Right renal pelvis (tissue), 4 donors: Measurements from ENCODE around the gene SCGB3A1. TPM values are rescaled to one million over a fixed set of nuclear protein-coding genes. Genes with fewer than 3 reads are reported as not detected.

Experiments used
- DNase-seq, 4 donors: peaks; one replicate each; pipeline ENCODE4 v3.0.0-alpha.2; 2013; ENCODE audit warnings: low read depth in 4 of 4, low spot score in 3 of 4, missing footprints in 1 of 4
- polyA plus RNA-seq, 4 donors: library from polyadenylated mRNA; unstranded; fragments of 120-200 nt; gene quantifications; one replicate each; pipeline ENCODE4 v1.2.1, GENCODE V29; 2013; ENCODE audit not compliant: insufficient read length in 4 of 4

Gene SCGB3A1, protein sequence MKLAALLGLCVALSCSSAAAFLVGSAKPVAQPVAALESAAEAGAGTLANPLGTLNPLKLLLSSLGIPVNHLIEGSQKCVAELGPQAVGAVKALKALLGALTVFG
- 1 to 10 TPM; 1.3 to 2.4 (median 1.6) TPM for polyA plus RNA-seq

DNA sequence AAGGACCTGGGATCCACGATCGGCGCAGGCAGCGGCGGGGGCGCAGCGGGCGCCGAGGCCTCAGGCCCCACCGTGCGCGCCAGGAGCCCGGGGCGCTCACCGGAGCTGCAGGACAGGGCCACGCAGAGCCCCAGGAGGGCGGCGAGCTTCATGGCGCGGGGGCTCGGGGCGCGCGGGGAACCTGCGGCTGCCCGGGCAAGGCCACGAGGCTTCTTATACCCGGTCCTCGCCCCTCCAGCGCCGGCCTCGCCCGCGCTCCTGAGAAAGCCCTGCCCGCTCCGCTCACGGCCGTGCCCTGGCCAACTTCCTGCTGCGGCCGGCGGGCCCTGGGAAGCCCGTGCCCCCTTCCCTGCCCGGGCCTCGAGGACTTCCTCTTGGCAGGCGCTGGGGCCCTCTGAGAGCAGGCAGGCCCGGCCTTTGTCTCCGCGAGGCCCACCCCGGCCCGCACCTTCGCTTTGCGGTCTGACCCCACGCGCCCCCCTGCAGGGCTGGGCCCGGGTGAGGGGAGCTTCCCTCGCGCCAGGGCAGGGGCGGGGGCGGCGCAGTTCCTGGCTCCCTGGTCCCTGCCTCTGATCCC lies at the start of gene SCGB3A1:
TSS of gene SCGB3A1 (minus strand) at position 189 of the 577 bp plus-strand sequence. CDS start at position 152, 37 bp downstream.
- DNase-seq: no peak

DNA sequence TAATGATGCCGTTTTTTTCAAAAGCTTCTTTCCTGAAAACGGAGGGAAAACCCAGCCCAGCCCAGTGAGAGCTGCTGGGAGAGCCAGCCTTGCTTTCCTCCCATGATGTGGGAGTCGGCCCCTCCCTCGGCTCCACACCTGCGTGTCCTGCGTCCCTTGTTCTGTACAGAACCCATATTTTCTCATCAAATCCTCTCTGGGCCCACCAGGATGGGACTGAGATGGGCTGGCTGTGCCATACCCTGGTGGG lies 49.2 kb upstream of the SCGB3A1 start:
- no peak for DNase-seq

DNA sequence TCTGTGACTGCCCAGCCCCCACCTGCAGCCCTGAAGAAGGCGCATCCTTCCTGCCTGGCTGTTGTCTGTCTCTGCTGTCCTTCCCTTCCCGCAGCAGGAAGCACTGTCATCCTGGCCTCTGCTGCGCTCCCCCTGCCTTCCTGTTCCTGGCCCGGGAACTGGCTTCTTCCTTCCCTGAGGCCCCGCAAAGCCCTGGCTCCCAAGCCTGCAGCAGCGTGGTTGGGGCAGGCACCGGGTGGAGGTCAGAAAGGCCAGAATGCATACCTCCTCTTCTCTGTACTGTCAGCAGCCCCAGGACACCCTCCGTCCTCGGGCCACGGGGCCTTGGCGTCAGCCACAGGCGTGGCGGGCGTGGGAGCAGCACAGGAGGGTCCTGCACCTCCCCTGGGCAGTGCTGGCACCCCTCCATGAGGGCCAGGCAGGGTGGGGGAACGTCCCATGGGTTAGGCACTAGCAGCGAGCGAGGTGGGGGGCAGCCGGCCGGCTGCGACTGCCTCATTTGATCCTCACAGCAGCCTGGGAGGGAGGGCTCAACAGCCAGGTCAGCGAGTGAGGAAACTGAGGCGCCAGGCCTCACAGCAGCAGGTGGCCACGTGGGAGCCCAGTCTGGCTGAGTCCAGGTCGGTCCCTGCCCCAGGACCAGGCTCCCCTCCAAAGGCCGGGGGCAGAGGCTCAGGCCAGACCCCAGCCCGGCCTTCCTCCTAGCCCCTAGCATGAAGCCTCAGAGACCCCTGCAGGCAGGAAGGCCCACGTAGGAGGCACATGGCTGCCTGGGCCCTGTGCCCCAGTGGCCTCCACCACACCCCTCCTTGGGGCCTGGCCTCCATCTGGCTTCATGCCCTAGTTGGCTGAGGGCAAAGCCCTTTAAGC lies 48.7 kb upstream of the SCGB3A1 start:
- no peak for DNase-seq

DNA sequence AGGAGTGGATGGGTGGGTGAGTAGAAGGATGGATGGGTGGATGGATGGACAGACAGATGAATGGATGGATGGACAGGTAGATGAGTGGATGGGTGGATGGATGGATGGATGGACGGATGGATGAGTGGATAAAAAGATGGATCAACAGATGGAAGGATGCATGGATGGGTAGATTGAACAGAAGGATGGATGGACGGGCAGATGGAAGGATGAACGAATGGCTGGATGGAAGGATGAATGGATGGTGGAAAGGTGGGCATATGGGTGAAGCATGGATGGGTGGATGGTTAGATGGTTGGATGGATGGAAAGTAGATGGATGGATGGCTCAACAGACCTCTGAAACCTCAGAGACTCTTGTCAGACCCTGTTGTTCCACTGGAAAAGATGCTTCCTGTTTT lies 48.0 kb upstream of the SCGB3A1 start:
- DNase-seq: no peak

DNA sequence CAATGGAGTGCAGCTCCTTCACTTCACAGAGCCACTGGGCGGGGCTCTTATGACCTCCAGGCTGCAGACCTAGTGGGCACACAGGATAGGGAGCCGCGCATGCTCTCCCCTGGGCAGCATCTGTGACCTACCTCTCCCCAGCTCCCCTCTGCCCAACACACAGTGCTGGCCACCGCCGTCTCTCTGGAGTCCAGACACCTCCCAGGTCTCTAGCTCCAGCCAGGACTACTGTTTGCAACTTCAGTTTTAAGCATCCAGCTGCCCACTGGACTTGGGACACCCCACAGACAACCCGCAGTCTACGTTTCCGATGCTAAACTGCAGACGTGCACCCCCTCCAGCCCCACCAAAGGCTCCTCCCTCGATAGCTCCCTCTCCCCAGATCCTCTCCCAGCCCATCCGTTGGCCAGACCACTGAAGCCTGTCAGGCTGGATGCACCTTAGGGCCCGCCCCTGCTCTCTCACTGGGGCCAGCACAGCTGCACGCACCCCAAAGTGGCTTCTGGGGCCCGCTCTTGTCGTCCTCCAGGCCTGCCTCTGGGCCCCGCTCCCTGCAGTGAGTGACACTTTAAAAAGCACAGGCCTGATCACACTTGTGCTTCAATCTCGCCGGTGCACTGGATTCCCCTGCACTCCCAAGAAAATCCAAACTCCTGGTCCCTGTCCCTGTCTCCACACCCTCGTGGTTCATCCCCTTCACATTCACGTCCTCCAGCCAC lies 46.8 kb upstream of the SCGB3A1 start:
- DNase-seq: no peak

DNA sequence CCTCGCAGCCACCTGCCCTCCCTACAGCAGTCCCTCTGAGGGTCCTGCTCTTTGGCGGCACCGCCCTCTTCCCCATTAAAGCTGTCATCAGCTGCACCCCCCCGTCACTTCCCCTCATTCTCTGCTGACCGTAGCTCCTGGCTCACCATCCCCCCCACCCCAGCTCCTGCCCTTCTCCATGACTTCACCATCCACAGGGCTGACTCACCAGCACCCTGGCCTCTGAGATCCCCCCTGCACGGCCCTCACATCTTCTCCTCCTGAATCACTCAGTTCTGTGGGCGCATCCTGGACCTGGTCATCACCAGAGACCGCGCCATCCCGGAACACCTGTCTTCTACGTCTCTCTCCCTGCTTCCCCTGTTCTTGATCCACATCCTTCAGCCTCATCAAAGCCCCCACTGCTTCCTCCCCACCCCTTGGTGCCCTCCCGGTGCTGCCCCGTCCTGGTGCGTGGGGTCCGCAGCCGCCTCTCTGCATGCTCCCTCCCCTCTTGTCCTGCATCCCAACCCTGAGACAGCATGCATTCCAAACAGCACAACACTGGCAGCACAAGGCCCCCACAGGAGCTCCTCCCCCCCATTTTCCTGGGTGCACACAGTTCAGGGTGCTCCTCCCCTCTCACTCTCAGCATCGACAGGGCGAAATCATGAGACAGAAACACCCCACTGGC lies 45.2 kb upstream of the SCGB3A1 start:
- DNase-seq: no peak

DNA sequence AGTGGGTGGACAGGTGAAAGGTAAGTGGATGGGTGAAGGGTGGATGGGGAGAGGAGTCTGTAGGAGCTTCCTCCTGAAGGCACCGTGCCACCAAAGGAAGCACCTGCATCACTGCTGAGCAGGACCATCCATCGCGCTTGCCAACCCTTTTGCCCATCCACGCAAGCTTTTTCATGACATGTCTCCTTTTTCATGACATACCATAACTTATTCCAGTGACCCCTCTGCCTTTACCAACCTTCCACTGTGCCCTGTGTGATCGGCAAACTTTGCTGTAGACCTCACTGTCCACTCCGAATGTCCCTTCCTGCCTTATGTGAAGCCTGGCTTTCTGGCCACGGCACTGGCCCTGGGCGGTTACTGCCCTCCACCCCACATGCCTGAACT lies 44.7 kb upstream of the SCGB3A1 start:
- no peak for DNase-seq

DNA sequence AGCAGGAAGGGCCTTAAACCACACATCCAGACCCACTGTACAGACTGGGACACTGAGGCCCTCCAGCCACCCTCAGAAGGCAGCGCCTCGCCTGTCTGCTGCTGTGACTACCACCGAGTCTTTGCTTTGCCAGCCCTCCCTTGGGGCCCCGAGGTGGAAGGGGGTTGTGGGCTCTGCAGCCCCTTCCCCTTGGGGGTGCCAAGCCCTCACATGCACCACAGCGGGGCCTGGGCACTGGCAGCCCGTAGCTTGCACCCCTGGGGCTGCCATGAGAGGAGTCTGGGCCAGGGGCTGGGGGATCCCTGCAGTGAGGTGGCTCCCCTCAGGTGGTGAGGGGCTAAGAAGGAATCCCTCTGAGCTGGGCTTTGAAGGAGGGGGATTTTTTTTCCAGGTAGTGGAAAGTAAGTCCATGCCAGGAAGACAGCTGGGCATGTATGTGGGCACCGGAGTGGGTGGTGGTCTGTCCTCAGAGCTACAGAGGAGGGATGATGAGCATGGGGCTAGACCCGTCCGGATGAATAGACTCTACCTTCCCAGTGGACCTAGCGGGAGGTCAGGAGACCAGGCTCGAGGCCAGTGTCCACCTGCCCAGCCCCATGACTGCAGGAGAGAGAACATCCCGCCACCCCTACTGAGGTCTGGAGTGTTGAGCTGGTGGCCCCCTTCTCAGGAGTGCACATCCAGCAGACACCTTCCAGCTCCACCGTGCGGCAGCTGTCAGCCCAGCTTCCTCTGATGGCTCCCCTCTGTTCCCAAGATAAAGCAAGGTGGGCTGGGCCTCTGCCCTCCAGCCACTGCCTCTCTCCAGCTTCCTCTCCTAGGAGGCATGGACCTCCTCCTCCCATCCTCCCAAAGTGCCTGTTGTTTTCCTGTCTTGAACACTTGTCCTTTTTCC lies 42.2 kb upstream of the SCGB3A1 start:
- DNase-seq: no peak

DNA sequence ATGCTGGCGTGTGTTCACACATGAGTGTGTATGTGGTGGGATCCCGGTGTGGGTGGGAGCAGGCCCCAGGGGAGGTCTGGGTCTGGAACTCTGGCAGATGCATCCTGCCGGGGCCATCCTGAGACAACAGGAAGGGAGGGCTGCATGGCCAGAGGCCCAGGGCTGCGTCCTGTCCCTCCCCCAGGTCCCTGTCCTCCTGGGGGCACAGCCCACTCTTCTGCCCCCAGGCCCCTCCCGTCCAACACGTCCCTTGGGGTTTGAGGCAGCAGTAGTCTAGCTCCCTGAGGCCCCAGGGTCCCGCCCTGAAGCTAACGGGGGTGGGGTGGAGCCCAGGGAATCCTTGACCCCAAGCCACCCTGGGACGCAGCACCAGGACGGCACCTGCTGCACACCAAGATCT lies 41.5 kb upstream of the SCGB3A1 start:
- DNase-seq: no peak

DNA sequence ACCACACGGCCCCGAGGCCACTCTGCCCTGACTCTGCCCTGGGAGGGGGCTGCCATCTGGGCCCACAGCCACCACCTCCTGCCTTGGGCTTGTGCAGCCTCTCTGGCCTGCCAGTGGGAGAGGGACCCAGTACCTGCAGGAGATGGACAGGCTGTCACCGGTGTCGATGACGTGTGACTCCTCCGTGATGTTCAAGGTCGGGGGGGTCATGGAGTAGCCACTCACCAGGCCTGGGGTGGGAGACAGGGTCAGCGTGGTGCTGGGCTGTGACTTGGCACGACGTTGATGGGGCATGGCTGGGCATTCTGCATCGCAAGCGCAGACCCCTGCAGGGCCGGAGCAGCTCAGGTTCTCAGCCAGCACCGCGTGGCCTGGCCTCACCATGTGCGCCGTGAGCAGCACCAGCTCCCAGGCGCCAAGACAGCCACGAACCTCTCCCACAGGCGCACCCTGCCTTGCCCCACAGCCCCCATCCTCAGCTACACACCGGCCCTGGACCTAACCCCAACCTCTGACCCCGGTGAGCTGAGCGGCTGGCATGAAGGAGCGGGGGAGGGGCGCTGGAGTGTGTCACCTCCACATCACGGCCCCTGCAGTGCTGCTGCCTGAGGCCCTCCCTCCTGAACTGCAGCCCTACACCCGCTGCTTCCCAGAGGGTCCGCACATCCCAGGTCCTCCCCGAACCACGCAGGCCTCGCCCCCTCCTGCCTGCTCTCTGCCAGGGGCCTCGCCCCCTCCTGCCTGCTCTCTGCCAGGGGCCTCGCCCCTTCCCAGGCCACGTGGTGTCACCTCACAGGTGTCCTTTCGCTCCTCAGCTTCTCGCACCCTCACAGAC lies 40.5 kb upstream of the SCGB3A1 start:
- no peak for DNase-seq

DNA sequence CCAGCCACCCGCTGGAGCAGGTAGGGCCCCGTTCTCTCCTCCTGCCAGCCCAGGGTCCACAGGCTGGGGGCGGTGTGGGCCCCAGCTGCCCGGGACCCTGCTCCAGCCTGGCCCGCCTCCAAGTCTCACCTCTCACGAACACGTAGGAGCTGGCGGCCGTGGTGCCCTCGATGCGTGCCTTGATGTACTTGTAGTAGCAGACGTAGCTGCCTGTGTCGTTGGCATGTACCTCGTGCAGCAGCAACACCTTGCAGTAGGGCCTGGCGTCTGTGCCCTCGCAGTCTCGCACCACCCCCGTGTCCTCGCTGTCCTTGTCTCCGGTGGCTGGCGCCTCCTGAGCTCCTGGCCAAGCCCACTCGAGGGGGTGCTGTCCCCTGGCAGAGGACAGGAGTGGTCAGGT lies 39.1 kb upstream of the SCGB3A1 start:
- no peak for DNase-seq

DNA sequence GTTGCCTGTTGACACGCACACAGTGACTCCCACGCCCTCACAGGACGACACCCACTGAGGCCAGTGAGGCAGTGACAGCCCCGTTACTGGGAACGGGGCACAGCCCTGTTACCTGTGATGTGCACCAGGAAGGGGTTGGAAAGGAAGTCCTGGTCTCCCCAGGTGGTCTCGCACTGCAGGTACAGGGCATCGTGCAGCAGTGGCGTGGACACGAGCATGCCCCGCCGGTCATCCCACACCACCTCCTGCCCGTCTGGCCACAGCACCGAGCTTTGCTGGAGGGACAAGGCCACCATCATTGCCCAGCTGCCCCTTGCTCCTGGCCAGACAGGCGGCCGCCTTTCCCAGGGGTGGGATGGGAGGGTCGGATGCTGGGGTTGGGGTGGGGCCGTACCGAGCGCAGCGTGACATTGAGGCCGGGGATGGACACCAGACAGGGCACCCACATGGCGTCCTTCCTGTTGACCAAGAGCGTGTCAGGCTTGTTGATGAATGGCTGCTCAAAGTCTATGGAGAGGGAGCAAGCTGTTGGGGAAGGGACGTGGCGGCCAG lies 38.6 kb upstream of the SCGB3A1 start:
- DNase-seq: no peak

DNA sequence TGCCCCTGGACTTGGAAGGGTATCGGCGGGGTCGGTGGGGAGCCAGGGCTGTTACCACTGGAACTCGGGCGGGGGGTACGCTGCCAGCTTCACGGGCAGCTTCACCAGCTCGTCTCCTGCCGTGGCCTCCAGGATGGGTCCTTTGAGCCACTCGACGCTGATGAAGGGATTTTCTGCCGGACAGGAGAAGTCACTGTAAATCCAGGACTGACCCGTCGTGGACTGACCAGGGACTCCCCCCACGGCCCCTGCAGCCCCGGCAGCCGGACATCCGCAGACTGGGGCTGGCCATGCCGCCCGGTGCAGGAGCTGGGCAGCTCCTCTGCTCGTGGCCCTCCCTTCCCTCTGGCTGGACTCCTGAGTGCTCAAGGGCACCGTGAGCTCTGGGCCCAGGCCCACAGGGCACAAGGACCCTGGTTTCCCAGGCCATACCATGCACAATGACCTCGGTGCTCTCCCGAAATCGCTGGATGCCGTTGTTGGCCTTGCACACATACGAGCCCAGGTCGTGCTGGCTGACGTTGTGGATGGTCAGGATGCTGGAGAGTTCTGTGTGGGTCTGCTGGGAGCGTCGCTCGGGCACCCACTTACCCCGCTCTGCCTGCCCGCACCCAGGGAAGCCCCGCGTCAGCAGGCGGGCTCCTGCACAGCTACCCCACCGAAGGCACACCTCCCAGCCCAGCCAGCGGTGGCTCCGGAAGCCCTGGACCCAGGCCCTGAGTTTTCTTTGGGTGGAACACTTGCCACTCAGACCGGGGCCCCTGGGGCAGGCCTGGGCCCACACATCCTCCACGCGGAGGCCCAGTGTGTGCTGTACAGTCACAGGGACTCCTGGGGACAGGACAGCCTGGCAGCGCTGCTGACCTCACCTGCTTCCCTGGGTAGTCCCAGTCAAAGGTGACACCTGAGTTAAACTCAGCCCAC lies 37.8 kb upstream of the SCGB3A1 start:
- DNase-seq: no peak

DNA sequence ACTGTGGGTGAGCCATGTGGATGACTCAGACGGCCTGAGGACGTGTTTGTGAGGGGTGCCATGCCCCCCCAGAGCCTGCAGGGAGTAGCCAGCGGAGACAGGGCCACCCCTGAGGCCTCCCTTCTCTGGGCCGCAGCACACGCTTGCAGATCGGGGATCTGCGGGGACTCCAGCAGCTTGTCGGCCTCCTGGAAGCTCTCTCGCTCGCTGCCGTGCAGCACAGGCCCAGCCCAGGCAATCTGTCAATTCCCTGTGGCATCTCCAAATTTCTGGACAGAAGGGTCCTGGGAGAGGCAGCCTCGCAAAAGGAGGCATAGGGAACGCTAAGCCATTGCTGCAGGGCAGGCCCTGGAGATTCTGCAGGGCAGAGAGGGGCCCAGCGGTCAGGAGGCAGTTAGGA lies 36.9 kb upstream of the SCGB3A1 start:
- no peak for DNase-seq

DNA sequence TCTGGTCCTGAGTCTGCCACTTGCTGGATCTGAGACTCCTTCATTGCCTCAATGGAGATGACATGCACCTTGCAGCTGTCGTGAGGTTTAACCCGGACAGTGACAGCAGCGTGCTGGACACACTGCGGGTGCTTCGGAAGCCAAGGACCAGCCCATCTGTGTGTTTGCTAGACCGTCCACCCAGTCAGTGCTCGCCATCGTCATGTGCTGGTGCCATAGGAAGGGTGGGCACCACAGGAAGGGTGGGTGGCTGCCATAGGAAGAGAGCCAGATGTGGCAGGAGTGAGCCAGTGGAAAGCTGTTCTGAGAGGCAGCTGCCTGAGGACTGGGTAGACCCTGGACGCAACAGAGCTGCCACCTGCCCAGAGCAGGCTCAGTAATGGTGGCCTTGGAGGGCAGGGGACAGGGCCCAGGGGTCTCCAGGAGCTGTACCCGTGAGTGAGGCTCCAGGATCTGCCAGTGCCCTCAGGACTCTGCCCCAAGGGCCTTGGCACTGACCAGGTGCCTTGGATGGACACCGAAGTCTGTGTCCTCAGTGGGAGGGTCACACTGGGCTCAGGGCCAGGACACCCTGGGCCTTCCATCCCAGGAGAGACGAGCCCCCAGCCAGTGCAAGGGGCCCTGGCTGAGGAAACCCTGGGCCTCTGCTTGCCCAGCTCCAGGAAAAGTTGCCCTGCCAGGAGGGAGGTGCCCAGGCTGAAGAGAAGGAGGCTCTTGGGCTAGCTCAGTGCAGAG lies 36.3 kb upstream of the SCGB3A1 start:
- DNase-seq: no peak

DNA sequence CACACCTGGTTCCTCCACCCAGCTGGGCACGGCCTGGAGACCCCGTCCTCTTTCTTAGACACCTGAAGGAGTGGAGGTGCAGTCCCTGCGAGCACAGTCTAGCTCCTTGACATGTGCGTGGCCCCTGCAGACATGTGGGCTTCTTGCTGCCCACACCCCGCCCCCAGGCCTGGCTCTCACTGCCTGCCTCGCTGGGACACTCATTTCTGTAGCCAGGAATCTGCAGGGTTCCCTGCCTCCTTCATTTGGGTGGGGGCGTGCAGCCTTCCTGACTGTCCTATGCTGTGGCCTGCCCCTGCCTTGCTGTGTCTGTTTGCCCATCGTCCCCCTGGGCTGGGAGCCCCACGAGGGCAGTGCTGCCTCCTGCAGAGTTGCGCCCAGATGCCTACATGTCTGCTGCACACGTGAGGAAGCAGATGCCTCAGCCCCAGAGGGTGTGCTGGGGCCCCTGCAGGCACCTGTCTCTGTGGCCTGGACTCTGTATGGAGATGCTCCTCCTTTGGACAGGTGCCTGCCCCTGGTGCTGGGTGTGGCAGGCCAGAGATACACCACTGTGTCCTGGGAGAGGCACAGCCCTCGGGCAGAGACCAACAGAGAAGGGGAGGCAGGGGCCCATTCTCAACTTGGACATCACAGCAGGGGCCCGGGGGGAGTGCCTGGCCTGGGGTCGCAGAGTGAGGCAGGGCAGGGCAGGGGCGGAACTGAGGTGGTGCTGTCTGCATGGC lies 35.5 kb upstream of the SCGB3A1 start:
- DNase-seq: no peak
